ENCODE results near the gene ACTL10. TPM values are rescaled to one million over a fixed set of nuclear protein-coding genes. Genes with fewer than 3 reads are reported as not detected.

Gene ACTL10
- total RNA-seq, 1 donor from 2014 or later: 2.8 TPM

DNA sequence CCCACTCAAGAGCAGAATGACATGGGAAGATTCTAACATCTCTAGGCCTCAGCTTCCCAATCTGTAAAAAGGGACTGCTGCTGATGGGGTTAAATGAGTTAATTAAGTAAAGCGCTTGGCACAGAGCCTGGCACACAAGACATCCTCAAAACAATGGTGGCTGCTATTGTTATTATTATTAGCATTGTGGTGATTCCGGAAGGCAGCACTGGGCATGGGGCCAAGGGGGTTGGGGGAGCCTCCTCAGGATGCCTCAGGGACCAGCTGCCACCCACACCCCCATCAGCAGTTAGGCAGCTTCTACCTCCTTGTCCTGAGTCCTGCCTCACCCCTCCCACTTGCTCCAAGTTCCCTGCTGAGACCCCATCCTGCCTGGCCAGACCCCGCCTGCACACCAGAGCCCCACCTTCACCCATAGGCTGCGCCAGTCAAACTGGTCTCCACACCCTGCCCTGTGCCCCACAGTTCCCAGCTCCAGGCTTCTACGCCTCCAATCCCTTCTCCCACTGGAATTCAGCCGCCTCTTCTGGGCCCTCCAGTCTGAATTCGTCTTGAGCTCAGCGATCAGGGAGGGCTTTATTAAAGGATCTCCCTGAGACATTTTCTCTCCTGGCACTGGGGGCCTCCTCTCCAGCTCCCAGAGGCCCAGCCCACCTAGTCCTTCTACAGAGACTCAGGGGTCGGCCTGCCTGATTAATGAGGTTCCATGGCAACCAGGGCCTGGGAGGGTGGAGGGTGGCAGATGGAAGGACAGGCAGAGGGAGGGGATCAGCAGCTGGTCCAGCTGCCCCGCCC, 18.0 kb downstream of the ACTL10 start:
- Mint-ChIP-seq H3K27me3 (no peaks in the 10 kb centered on the region), H3K4me3 (peak overlapping the region; percentile 80), H3K27ac (peak overlapping the region; percentile 77), H3K4me1 (peaks cover 41% of the 10 kb centered on the region), H3K36me3 (ENCODE audit: low read depth) (no peaks in the 10 kb centered on the region), H3K9me3 (no peaks in the 10 kb centered on the region)
- intact Hi-C loops (cut with micrococcal nuclease): loop anchor here (5.0 kb wide), 1 partner anchor 128 kb away; the partner anchor contains the start of gene CHMP4B
- ATAC-seq (ENCODE audit: low read depth) (no peak), DNase-seq (no peak)
- ChIA-PET CTCF (interaction anchor here (1.0 kb wide), 1 partner anchor 17 kb away, joined by 5 read pairs; no protein-coding TSS in a partner anchor), POLR2A (interaction anchor here (0.5 to 1.7 kb wide), 13 partner anchors 10 to 428 kb away, joined by 3 to 15 read pairs (median 5); partner anchors contain the start of genes ACTL10, C20orf144, EIF2S2 and PXMP4)
- TF ChIP-seq, protein P1, sequence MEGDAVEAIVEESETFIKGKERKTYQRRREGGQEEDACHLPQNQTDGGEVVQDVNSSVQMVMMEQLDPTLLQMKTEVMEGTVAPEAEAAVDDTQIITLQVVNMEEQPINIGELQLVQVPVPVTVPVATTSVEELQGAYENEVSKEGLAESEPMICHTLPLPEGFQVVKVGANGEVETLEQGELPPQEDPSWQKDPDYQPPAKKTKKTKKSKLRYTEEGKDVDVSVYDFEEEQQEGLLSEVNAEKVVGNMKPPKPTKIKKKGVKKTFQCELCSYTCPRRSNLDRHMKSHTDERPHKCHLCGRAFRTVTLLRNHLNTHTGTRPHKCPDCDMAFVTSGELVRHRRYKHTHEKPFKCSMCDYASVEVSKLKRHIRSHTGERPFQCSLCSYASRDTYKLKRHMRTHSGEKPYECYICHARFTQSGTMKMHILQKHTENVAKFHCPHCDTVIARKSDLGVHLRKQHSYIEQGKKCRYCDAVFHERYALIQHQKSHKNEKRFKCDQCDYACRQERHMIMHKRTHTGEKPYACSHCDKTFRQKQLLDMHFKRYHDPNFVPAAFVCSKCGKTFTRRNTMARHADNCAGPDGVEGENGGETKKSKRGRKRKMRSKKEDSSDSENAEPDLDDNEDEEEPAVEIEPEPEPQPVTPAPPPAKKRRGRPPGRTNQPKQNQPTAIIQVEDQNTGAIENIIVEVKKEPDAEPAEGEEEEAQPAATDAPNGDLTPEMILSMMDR (IDR thresholded peaks at IDR 0.05): no peak

DNA sequence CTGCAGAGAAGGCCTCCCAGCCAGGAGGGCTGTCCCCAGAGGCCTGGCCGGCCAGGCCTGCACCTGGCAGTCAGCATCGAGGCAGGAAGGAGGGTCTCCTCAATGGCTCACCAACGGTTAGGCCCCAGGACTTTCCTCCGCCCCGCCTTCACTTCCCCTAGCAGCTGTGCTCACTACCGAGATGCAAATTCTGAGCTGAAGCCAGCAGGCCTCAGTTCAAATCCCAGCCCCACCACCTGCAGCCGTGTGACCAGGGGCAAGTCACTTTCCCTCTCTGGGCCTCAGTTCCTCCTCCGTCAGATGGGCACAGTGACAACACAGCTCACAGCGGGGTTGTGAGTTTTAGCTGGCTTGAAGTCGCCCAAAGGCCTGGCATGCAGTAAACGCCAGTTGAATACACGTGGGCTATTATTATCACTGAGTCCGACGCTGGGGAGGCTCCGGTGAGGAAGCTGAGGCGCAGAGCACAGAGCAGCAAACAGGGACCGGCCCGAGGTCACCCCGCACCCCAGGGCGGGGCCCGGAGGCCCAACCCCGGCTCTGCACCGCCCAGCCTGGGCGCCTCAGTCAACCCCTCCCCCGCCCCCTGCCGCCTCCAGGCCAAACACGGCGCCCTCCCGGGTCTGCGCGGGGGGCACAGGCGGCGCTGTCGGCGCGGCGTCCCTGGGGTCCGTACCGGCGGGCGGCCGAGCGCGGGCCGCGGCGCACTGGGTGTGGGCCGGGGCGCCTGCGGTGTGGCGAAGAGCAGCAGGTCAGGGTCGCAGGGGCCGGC, 18.8 kb downstream of the ACTL10 start:
- DNase-seq (peak; percentile 50), ATAC-seq (ENCODE audit: low read depth) (peak; percentile 45)
- ChIA-PET POLR2A (interaction anchor here (0.5 to 1.7 kb wide), 15 partner anchors 10 to 427 kb away, joined by 3 to 15 read pairs (median 4); partner anchors contain the start of genes ACTL10, C20orf144, CBFA2T2 and EIF2S2), CTCF (interaction anchor here (1.0 kb wide), 1 partner anchor 18 kb away, joined by 5 read pairs; no protein-coding TSS in a partner anchor)
- Mint-ChIP-seq H3K27ac (peak overlapping the region; percentile 77), H3K27me3 (no peaks in the 10 kb centered on the region), H3K36me3 (ENCODE audit: low read depth) (no peaks in the 10 kb centered on the region), H3K4me1 (peaks cover 34% of the 10 kb centered on the region), H3K9me3 (no peaks in the 10 kb centered on the region), H3K4me3 (peak overlapping the region; percentile 80)
- intact Hi-C loops (cut with micrococcal nuclease): loop anchor here (1.0 to 5.0 kb wide), 7 partner anchors 19 to 308 kb away; partner anchors contain the start of genes ACTL10, CHMP4B, PXMP4 and RALY
- TF ChIP-seq, protein P1 (IDR thresholded peaks at IDR 0.05): no peak

DNA sequence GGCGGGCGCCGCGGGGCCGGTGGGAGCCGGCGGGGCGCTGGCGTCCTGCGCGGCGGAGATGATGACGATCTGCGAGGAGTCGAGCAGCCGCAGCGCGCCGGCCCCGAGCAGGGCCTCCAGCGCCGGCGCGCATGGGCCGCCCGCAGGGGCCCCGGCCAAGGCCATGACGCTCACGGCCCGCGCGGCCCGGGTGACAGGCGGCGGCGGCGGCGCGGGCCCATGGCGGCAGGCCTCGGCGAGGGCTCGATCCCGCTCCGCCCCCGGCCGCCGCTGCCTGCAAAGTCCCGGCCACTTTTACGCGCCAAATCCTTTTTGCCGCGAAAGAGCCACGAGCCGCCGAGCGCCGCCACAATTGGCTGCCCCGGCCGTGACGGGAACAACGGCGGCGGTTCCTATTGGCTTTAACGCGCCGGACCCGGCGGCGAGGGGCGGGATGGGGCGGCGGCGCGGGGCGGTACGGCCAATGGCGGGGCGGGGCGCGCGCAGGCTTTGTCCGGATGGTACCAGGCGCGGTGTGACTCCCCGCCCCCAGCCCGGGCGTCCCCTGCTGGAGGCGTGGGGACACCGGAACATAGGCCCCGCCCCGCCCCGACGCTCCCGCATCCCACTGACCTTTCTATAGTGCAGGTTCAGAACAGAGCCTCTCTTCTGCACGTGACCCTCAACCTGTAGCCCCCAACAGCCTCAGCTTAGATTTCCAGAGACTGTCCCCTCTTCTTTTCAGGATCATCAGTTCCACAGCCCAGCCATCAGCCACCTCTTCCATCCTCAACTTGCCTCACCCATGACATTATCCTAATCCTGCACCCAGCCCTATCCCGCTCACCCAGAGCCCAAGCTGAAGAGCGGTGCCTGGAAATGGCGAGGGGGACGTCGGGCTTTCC, 19.6 kb downstream of the ACTL10 start, which contains the start of gene E2F1:
TSS of gene E2F1 (minus strand) at position 286 of the 884 bp plus-strand sequence. CDS start at position 165, 121 bp downstream.
- ChIA-PET POLR2A (interaction anchor here (0.5 to 1.7 kb wide), 10 partner anchors 11 to 426 kb away, joined by 3 to 9 read pairs (median 4); partner anchors contain the start of genes ACTL10, C20orf144, CBFA2T2 and EIF2S2), CTCF (interaction anchor here (0.8 kb wide), 1 partner anchor 19 kb away, joined by 3 read pairs; no protein-coding TSS in a partner anchor)
- H3K27ac Mint-ChIP-seq: peak within 1 kb of the TSS; percentile 77
- ATAC-seq (ENCODE audit: low read depth): peak; percentile 93
- H3K27me3 Mint-ChIP-seq: no peaks in the 10 kb centered on the region
- no peaks in the 10 kb centered on the region for H3K9me3 Mint-ChIP-seq
- intact Hi-C loops (cut with micrococcal nuclease): loop anchor here (1.0 to 5.0 kb wide), 7 partner anchors 20 to 307 kb away; partner anchors contain the start of genes ACTL10, CHMP4B, PXMP4 and RALY
- peak; percentile 95 for DNase-seq
- peaks cover 30% of the 10 kb centered on the region for H3K4me1 Mint-ChIP-seq
- H3K36me3 Mint-ChIP-seq (ENCODE audit: low read depth): no peaks in the 10 kb centered on the region
- H3K4me3 Mint-ChIP-seq: peak within 1 kb of the TSS; percentile 86
- TF ChIP-seq, protein P1 (IDR thresholded peaks at IDR 0.05): no peak

DNA sequence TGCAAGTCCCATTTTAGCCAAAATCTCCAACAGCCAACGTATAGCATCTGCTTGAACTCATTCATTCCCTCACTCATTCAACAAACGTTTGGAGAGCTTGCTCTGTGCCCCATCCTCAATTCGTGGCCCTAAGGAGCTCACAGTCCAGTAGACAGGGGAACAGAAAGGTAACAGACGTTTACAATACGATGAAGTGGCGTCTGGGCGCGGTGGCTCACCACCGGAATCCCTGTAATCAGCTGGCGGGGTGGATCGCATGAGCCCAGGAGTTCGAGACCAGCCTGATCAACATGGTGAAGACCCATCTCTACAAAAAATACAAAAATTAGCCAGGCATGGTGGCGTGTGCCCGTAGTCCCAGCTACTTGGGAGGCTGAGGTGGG, 20.2 kb downstream of the ACTL10 start:
- Mint-ChIP-seq H3K9me3 (no peaks in the 10 kb centered on the region), H3K27me3 (no peaks in the 10 kb centered on the region)
- TF ChIP-seq, protein P1 (IDR thresholded peaks at IDR 0.05): no peak

More for the DNA sequence above, 20.2 kb downstream of the ACTL10 start:
- peaks cover 25% of the 10 kb centered on the region for H3K4me1 Mint-ChIP-seq
- ChIA-PET CTCF (interaction anchor here (0.8 kb wide), 1 partner anchor 19 kb away, joined by 3 read pairs; no protein-coding TSS in a partner anchor), POLR2A (interaction anchor here (0.5 to 1.3 kb wide), 3 partner anchors 21 to 306 kb away, joined by 3 read pairs; partner anchors contain the start of gene ACTL10)
- DNase-seq (no peak), ATAC-seq (ENCODE audit: low read depth) (no peak)
- intact Hi-C loops (cut with micrococcal nuclease): loop anchor here (1.0 to 5.0 kb wide), 7 partner anchors 21 to 306 kb away; partner anchors contain the start of genes ACTL10, CHMP4B, PXMP4 and RALY
- H3K27ac Mint-ChIP-seq: no peak overlapping the region
- no peaks in the 10 kb centered on the region for H3K36me3 Mint-ChIP-seq (ENCODE audit: low read depth)
- H3K4me3 Mint-ChIP-seq: peak overlapping the region; percentile 86
